Cardiac septum (tissue), 1 donor: ENCODE results near the gene CYGB. TPM values are rescaled to one million over a fixed set of nuclear protein-coding genes. Genes with fewer than 3 reads are reported as not detected.
A peak's percentile ranks its signal among the peaks of the same experiment; 100 is the strongest.
"Not testable (repeated sequence)": the region's sequence is repeated elsewhere in the genome, so short reads cannot be mapped to it uniquely, and the experiment has no call there.

Source experiments
- DNase-seq: peaks from one replicate; pipeline ENCODE4 v3.0.0-alpha.2; 2020; ENCODE audit warnings: low spot score
- intact Hi-C: fragments of 100-400 bp; cut with DNase I; formaldehyde crosslinking; loops from one replicate; pipeline ENCODE4 v1.14.0; 2022
- total RNA-seq: library from RNA; stranded (reverse); fragmentation: NEBNext Ultra II Directional; extraction: Animal tissue kit (Norgen Biotek cat#: 25700); gene quantifications from one replicate; pipeline ENCODE4 v1.2.1, GENCODE V29; 2021
- donor health status: DM: no; HTN: no; CAD: no.

Gene CYGB
- total RNA-seq, 1 donor from 2014 or later, result 17.6 TPM

- intact Hi-C loops, result no loop called here
- DNase-seq, result peak; percentile 68
Measured at GRCh38 chr17:76569607-76570279, 32.2 kb upstream of the CYGB start.

DNA sequence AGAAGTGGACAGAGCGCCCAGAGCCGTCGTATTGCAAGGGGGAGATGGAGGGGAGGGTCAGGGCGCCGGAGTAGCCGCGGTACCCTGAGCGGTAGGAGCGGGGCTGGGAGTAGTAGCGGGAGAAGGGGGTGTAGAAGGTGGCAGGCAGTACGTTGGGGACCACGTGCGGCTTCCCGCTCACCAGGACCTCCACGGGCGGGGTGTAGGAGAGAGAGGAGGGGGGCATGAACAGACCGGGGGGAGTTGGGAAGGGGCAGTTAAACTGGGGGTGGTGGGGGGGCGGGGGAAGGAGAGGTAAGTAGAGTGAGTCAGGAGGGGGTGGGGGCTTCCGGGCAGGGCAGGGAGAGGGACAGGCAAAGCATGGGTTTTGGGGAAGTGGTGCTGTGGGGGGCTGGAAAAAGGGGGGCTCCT lies 31.3 kb upstream of the CYGB start:
- peak; percentile 29 for DNase-seq
- intact Hi-C loops, result no loop called here

DNA sequence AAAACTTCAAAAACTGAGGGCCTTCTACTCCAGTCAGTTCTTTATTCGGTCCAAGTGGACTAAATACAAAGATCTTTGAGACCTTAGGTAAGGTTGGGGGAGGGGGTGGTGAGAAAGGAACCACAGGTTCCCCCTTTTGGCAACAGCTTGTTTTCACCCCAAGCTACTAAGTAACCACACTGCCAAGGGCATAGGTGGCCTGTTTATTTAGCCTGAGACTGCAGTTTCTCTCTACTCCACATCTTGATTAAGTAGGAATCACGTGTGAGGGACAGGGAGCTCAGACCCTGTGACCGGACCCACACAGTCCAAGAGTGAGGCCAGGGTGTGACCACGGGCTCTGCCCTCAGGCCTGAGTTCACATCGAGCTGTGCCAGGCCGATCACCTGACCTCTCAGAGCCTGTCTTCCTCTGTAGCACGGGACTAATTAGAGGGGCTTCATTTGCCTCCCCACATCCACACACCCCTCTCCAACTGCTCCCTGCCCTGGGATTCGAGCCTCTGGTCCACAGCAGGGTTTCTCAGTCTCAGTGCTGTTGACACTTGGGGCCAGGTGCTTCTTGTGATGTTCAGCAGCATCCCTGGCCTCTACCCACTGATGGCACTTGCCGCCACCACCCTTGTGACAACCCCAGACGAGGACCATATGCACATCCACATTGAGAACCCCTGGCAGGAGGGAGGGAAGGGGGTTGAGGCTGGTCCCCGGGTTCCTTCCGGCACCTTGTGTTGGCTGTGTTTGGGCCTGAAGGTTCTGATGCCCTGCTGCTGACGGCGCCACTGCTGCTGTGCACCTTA lies 30.3 kb upstream of the CYGB start:
- intact Hi-C loops, result no loop called here
- DNase-seq, result peak; percentile 77

DNA sequence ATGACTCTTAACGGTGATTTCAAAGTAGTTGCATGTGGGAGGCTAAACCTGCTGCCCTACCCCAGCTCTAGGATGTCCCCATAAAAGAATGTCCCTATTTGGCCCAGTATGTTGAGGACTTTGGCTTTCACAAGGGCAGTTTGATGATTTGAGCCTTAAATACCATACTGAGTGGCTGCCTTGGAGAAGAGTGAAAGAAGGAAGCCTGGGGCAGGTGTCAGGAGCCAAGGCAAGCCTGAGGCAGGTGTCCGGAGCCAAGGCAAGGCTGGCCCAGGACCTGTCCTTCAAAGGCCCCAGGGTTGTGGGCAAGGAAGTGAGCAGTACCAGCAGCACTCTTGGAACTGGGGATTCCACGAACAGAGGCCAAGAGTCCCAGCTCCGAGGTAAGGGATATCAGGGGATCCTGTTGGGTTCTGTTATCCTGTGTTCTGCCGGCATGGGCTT lies 29.5 kb upstream of the CYGB start:
- intact Hi-C loops, result no loop called here
- DNase-seq, result no peak

- intact Hi-C loops, result no loop called here
- DNase-seq, result no peak
Measured at GRCh38 chr17:76566613-76566943, 29.1 kb upstream of the CYGB start.

GRCh38 chr17:76565728-76566612 lies 28.5 kb upstream of the CYGB start:
- intact Hi-C loops, result no loop called here

DNA sequence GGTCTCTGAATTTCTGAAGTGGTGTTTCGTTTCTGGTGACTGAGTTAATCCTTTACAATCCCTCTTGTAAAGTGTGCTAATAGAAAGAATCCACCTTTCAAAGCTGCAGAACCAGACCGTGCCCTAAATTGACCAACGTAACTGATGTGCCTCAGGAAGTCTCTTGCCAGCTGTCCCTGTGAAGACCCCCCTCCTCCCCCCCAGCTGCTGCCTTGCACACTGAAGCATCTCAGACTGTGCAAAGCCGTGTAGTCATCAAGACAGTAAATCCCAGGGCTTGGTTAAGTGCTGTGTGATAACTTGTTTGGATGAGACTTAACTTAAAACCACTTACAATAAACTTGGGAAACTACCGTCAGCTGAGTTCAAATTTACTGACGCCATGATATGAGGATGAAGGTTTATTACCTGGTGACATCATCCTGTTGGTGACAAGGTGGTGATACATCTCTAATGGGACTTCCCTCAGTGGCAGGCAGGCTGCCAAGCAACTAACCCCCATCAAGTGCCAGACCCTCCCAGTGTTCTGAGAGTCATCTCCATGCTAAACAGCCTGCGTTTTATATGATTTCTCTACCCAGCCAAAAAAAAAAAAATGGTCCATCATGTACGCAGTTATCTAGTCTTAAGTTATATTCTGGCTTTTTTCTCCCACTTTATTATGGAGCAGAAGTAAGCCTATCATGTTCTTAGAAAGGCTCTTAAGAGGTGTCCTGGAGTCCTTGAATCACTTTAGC lies 27.6 kb upstream of the CYGB start:
- DNase-seq, intact Hi-C loops: not testable (repeated sequence)

More at GRCh38 chr17:76565728-76566612, 28.5 kb upstream of the CYGB start:
- no peak for DNase-seq

DNA sequence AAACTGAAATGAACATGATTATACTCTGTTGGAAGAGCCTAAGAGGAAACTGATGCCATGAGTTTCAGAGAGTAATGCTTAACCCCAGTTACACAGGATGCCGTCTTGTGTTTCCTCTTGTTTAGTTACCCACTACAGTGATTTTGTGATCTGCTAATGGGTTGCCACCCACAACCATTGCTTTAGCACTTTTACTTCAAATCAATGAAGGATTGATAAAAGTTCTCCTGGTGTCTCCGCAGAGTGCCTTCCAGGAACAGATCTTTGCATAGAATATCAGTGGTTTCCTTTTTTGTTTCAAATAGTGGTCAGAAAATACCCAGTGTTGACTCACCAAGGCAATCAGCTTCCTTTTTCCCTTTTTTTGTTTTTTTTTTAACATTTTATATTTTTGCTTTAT lies 25.9 kb upstream of the CYGB start:
- intact Hi-C loops, DNase-seq: not testable (repeated sequence)

GRCh38 chr17:76562734-76563148 lies 25.2 kb upstream of the CYGB start:
- intact Hi-C loops, result no loop called here

GRCh38 chr17:76561799-76562268 lies 24.3 kb upstream of the CYGB start:
- DNase-seq, result no peak
- intact Hi-C loops, result no loop called here

More at GRCh38 chr17:76562734-76563148, 25.2 kb upstream of the CYGB start:
- DNase-seq, result no peak

- DNase-seq, result no peak
- intact Hi-C loops, result no loop called here
Measured at GRCh38 chr17:76561332-76561731, 23.8 kb upstream of the CYGB start.

DNA sequence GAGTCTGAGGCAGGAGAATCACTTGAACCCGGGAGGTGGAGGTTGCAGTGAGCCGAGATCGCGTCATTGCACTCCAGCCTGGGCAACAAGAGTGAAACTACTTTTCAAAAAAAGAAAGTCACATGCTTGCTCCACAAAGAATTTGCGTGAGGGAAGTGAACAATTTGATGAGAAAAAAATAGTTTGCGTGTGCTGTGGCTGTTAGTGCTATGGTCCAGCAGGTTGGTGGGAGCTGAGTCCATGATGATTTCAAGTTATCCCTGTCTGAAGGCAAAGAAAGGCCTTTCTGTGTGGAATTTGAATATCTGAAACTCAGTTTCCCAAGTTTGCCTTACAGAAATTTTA lies 23.3 kb upstream of the CYGB start:
- intact Hi-C loops, result no loop called here
- no peak for DNase-seq

GRCh38 chr17:76560036-76560876 lies 22.7 kb upstream of the CYGB start:
- no peak for DNase-seq

GRCh38 chr17:76559460-76559859 lies 22.0 kb upstream of the CYGB start:
- not testable (repeated sequence) for DNase-seq
- intact Hi-C loops, result loop anchor here (5.0 kb wide), 2 partner anchors 68 to 153 kb away; partner anchors contain the start of gene MXRA7

More at GRCh38 chr17:76560036-76560876, 22.7 kb upstream of the CYGB start:
- intact Hi-C loops, result no loop called here

DNA sequence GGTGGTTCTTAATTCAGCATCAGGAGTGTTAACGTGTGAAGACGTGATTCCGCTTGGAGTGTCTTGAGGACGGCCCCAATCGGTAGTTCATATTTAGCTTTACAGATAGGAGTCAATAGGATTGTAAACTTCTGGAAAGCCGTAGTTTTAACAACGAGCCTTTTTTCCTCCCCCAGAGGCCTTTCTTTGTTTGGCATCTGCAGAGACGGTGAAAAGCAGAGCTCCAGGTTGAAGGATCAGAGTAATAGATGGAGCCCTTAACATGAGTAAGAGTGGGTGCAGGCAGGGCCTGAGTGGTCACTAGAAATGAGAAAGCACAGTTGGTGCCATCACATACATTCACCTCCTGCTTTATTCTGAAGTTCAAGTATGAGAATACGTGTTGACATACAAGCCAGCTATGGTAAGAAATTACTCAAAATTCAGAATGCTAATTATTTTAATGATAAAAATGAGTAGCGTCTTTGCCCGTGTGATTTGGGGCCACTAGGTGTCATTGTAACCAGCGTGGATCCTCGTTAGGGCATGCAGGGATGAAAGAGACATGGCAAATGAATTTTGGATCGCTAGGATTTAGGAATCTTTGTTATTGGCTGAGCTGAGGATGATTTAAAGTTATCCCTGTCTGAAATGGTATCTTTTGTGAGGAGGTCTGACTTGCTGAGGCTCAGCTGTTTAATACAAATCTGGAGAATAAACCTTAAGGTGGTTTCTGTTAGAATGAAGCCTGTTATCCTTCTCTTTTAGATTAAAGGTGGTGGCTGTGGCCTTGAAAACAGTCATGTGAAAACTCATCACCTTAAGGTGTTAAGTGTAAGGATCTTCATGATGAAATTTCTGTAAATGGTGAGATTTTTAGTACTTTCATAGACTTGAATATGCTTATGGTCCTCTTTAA lies 20.9 kb upstream of the CYGB start:
- intact Hi-C loops, result loop anchor here (5.0 kb wide), 2 partner anchors 69 to 154 kb away; partner anchors contain the start of gene MXRA7
- no peak for DNase-seq

DNA sequence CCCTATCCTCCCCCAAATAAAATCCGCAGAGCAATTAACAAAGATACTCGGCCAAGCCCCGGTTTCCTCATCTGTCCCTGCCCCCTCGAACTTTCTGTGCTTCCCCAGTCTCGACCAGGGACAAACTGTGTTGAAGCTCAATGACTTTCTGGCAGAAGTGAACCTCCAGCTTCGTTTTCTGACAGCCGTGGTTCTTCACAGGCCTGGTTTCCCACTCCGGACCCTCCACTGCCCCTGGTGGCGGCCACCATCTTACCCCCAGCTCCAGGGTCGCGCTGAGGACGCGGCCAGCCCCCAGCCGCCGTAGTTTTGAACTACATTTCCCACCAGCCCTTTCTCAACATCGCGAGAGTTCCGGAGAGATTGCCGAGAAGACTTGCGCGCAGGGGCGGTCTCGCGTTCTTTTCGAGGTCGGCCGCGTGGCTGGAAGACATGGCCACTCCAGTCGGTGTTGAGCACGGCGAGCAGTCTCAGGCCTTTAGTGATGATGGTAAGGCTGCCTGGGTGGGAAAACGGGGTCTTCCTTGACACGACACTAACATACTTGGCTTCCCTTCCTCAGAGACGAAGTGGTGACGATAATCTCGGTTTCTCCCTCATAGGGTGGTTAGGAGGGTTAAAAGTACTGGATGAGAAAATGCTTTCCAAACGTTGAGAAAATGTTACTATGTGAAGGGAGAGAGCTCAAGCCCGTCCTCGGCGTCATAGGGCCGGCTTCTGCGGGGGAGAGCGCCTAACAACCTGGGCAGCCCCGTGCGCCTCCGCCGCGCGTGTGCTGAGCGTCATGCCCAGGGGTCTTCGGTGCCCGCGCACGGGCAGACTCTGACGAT lies 20.1 kb upstream of the CYGB start:
- intact Hi-C loops, result loop anchor here (5.0 kb wide), 2 partner anchors 70 to 155 kb away; partner anchors contain the start of gene MXRA7
- DNase-seq, result peak; percentile 97
